Peyer's patch (tissue), 4 donors: ENCODE data around the gene IL17C. TPM values are rescaled to one million over a fixed set of nuclear protein-coding genes. Genes with fewer than 3 reads are reported as not detected.

Experiments used
- DNase-seq, 3 donors: peaks; one replicate each; pipeline ENCODE4 v3.0.0-alpha.2; 2017 to 2019
- H3K27ac ChIP-seq, 4 donors: fragments of 200-600 bp; sonication (generic); one replicate each; pipeline ENCODE4 v1.5.1; 2016 to 2019
- H3K27me3 ChIP-seq, 2 donors: fragments of 200-600 bp; sonication (generic); one replicate each; pipeline ENCODE4 v1.5.1; 2019
- H3K36me3 ChIP-seq, 3 donors: fragments of 200-600 bp; sonication (generic); one replicate each; pipeline ENCODE4 v1.5.1; 2016 to 2019
- H3K4me1 ChIP-seq, 4 donors: fragments of 200-600 bp; sonication (generic); one replicate each; pipeline ENCODE4 v1.5.1; 2016 to 2019
- H3K4me3 ChIP-seq, 4 donors: fragments of 200-600 bp; sonication (generic); 1 replicate in 3 of 4; 2 replicates in 1 of 4; pipeline ENCODE4 v1.5.1; 2016 to 2019; ENCODE audit warnings: mild to moderate bottlenecking in 1 of 4
- H3K9me3 ChIP-seq, 4 donors: fragments of 200-600 bp; sonication (generic); one replicate each; pipeline ENCODE4 v1.5.1; 2016 to 2019; ENCODE audit warnings: mild to moderate bottlenecking in 1 of 4
- POLR2A ChIP-seq, 2 donors: fragments of 450-650 bp; IDR thresholded peaks; one replicate each; pipeline ENCODE4 v1.5.1; 2017; ENCODE audit warnings: antibody characterized with exemption in 2 of 2, mild to moderate bottlenecking in 2 of 2, moderate library complexity in 2 of 2
- total RNA-seq, 4 donors: library from RNA; depleted of rRNA; stranded (reverse); fragments of >200 nt; gene quantifications; one replicate each; pipeline ENCODE4 v1.1.0, GENCODE V29; 2016
- TF ChIP-seq, protein P1 (sequence below), 6 experiments: fragments of 450-650 bp in 4 of 6; fragments of 200-600 bp in 2 of 6; sonication (generic) in 1 of 6; IDR thresholded peaks; one replicate each; pipeline ENCODE4 v1.5.1; 2017 to 2019; ENCODE audit warnings: antibody characterized with exemption in 6 of 6, mild to moderate bottlenecking in 3 of 6, moderate library complexity in 1 of 6

Gene IL17C
- total RNA-seq, 4 donors from 2014 or later = not detected

GRCh38 chr16:88633684-88634140 lies 4.7 kb upstream of the IL17C start:
- H3K4me3 ChIP-seq = peak overlapping the region; percentile 41 to 61 (median 53)
- no peaks in the 10 kb centered on the region for H3K9me3 ChIP-seq
- peaks cover 0 to 37% (median 22%) of the 10 kb centered on the region in 4 donors for H3K4me1 ChIP-seq
- H3K27ac ChIP-seq = peak overlapping the region; percentile 60 to 87 (median 74)
- H3K27me3 ChIP-seq = no peaks in the 10 kb centered on the region
- DNase-seq = peak in 2 of 3 donors; percentile 61 to 80
- TF ChIP-seq, protein P1, sequence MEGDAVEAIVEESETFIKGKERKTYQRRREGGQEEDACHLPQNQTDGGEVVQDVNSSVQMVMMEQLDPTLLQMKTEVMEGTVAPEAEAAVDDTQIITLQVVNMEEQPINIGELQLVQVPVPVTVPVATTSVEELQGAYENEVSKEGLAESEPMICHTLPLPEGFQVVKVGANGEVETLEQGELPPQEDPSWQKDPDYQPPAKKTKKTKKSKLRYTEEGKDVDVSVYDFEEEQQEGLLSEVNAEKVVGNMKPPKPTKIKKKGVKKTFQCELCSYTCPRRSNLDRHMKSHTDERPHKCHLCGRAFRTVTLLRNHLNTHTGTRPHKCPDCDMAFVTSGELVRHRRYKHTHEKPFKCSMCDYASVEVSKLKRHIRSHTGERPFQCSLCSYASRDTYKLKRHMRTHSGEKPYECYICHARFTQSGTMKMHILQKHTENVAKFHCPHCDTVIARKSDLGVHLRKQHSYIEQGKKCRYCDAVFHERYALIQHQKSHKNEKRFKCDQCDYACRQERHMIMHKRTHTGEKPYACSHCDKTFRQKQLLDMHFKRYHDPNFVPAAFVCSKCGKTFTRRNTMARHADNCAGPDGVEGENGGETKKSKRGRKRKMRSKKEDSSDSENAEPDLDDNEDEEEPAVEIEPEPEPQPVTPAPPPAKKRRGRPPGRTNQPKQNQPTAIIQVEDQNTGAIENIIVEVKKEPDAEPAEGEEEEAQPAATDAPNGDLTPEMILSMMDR (IDR thresholded peaks at IDR 0.05) = peak in 1 of 6 experiments; percentile 15
- TF ChIP-seq POLR2A (IDR thresholded peaks at IDR 0.05) = no peak
- peaks cover 0 to 39% (median 0%) of the 10 kb centered on the region in 3 donors for H3K36me3 ChIP-seq

DNA sequence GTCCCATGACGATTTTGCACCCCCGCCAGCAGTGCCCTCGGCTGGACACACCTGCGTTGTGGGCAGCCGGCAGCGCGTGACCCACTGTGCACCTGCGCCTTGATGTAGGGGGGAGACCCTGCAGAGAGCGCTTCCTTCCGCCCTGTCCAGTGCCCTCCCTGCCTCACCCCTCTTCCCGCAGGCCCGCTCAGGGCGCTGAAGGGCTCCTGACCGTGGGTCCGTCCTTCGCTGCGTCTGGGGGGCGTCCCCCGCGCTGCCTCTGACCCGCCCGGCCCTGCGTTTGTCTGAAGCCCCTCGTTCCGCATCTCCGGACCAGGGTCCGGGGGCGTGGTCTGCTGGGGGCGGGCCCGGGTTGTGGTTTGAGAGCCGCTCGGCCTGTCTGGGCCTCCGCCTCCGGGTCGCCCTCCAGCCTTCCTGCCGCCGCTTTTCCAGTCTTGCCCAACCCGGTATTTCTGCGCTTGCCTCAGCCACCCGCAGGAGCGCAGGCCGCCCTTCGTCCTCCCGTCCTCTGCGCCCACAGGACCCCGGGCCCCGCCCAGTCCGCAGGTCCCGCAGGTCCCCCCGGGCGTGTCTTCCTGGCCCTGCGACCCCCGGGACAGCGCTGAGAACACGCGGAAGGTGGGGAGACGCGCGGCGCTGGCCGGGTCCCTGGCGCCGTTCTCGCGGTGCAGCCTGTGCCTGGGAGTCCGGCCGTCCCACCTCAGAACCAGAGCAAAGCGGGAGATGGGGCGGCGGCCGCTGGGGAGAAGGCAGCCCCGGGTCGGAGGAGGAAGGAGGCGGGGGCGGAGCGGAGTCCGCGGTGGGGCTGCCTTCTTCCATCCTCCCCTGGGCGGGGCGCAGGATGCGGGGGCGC lies 4.0 kb upstream of the IL17C start:
- peak; percentile 69 to 93 (median 91) for DNase-seq
- TF ChIP-seq, protein P1 (IDR thresholded peaks at IDR 0.05) = no peak
- no peak for TF ChIP-seq POLR2A (IDR thresholded peaks at IDR 0.05)
- Histone ChIP-seq H3K4me3 (peak overlapping the region; percentile 41 to 61 (median 53)), H3K4me1 (peaks cover 0 to 44% (median 27%) of the 10 kb centered on the region in 4 donors), H3K27me3 (no peaks in the 10 kb centered on the region), H3K9me3 (no peaks in the 10 kb centered on the region), H3K27ac (peak overlapping the region; percentile 60 to 87 (median 74)), H3K36me3 (peaks cover 0 to 32% (median 0%) of the 10 kb centered on the region in 3 donors)

- H3K4me1 ChIP-seq = peaks cover 0 to 52% (median 27%) of the 10 kb centered on the region in 4 donors
- no peaks in the 10 kb centered on the region for H3K9me3 ChIP-seq
- DNase-seq = no peak
- H3K27me3 ChIP-seq = no peaks in the 10 kb centered on the region
- peaks cover 0 to 25% (median 0%) of the 10 kb centered on the region in 3 donors for H3K36me3 ChIP-seq
- peak overlapping the region; percentile 41 to 61 (median 53) for H3K4me3 ChIP-seq
- TF ChIP-seq, protein P1 (IDR thresholded peaks at IDR 0.05) = no peak
- TF ChIP-seq POLR2A (IDR thresholded peaks at IDR 0.05) = no peak
- peak overlapping the region; percentile 60 to 87 (median 74) for H3K27ac ChIP-seq
These were observed 3.2 kb upstream of the IL17C start for GRCh38 chr16:88634994-88635670.

GRCh38 chr16:88635671-88636319 lies 2.6 kb upstream of the IL17C start:
- DNase-seq = peak in 1 of 3 donors; percentile 54
- Histone ChIP-seq H3K36me3 (peaks cover 0 to 18% (median 0%) of the 10 kb centered on the region in 3 donors), H3K4me1 (peaks cover 0 to 58% (median 29%) of the 10 kb centered on the region in 4 donors), H3K4me3 (no peak overlapping the region), H3K9me3 (no peaks in the 10 kb centered on the region), H3K27me3 (no peaks in the 10 kb centered on the region), H3K27ac (peak overlapping the region in 1 of 4 donors; percentile 87)
- TF ChIP-seq, protein P1 (IDR thresholded peaks at IDR 0.05) = no peak
- no peak for TF ChIP-seq POLR2A (IDR thresholded peaks at IDR 0.05)
